ENCODE measurements around the gene PTTG1IP2.

DNA sequence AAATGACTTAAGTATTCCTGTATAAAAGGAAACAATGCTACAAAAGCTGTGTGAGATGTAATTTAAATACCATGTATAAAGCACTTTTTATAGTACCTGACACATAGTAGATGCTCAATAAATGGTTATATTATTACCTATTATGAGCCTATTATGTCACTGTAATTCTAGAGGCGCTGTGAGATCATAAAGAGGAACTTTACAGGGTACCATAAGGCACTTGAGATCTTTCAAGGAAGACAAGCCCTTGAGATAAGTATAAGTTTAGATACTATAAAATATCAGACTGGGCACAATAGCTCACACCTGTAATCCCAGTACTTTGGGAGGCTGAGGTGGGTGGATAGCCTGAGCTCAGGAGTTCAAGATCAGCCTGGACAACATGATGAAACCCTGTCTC, 38.3 kb downstream of the PTTG1IP2 start:
- TF ChIP-seq, protein P1, sequence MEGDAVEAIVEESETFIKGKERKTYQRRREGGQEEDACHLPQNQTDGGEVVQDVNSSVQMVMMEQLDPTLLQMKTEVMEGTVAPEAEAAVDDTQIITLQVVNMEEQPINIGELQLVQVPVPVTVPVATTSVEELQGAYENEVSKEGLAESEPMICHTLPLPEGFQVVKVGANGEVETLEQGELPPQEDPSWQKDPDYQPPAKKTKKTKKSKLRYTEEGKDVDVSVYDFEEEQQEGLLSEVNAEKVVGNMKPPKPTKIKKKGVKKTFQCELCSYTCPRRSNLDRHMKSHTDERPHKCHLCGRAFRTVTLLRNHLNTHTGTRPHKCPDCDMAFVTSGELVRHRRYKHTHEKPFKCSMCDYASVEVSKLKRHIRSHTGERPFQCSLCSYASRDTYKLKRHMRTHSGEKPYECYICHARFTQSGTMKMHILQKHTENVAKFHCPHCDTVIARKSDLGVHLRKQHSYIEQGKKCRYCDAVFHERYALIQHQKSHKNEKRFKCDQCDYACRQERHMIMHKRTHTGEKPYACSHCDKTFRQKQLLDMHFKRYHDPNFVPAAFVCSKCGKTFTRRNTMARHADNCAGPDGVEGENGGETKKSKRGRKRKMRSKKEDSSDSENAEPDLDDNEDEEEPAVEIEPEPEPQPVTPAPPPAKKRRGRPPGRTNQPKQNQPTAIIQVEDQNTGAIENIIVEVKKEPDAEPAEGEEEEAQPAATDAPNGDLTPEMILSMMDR (IDR thresholded peaks at IDR 0.05 in 2 of 3, conservative IDR thresholded peaks at IDR 0.05 in 1 of 3; ENCODE audit: control insufficient read depth in 2 of 3, extremely low read depth in 1 of 3, insufficient read depth in 1 of 3, low read depth in 3 of 3, low read length in 3 of 3) = no peak
- TF ChIP-seq, protein P2, sequence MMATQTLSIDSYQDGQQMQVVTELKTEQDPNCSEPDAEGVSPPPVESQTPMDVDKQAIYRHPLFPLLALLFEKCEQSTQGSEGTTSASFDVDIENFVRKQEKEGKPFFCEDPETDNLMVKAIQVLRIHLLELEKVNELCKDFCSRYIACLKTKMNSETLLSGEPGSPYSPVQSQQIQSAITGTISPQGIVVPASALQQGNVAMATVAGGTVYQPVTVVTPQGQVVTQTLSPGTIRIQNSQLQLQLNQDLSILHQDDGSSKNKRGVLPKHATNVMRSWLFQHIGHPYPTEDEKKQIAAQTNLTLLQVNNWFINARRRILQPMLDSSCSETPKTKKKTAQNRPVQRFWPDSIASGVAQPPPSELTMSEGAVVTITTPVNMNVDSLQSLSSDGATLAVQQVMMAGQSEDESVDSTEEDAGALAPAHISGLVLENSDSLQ (IDR thresholded peaks at IDR 0.05) = no peak
- TF ChIP-seq EED (IDR thresholded peaks at IDR 0.05; ENCODE audit: low read depth) (no peak), USF1 (IDR thresholded peaks at IDR 0.05; ENCODE audit: borderline replicate concordance, extremely low read length, insufficient read depth, low read depth, low read length) (no peak), MAX (IDR thresholded peaks at IDR 0.05; ENCODE audit: low read depth, low read length) (no peak), POLR2AphosphoS5 (IDR thresholded peaks at IDR 0.05; ENCODE audit: low read length) (no peak)
- TF ChIP-seq, protein P3, sequence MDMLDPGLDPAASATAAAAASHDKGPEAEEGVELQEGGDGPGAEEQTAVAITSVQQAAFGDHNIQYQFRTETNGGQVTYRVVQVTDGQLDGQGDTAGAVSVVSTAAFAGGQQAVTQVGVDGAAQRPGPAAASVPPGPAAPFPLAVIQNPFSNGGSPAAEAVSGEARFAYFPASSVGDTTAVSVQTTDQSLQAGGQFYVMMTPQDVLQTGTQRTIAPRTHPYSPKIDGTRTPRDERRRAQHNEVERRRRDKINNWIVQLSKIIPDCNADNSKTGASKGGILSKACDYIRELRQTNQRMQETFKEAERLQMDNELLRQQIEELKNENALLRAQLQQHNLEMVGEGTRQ (IDR thresholded peaks at IDR 0.05; ENCODE audit: borderline replicate concordance, low read depth, low read length) = no peak
